Measurements from ENCODE around the gene PPP1R9A. TPM values are rescaled to one million over a fixed set of nuclear protein-coding genes. Genes with fewer than 3 reads are reported as not detected.

The PPP1R9A gene
- polyA plus RNA-seq, 1 donor (not counting 4 experiments of a cell fraction or from before 2014, with no cell fraction given): 0.01 TPM

DNA sequence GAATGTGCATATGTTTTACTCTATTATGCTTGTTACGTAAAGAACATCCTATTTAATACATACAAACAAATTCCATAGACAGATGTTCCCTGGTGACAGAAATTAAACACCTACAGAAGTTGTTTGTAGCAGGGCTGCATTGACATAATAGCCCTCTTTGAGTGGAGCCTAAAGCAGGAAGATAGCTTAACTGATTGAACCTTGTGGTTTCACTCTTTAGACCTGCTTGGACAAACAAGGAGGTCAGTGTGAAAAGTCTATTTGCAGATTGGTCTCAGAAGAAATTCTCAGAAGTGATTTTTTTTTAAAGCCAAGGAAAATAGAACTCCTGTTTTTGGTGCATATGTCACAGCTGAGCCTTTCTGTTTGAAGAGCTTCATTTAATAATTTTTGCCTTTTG, 121.3 kb downstream of the PPP1R9A start:
- Histone ChIP-seq H3K27ac (ENCODE audit: control insufficient read depth, insufficient read depth, low read length) (no peak overlapping the region), H3K4me1 (ENCODE audit: control insufficient read depth, extremely low read depth, insufficient read depth, low read length) (no peaks in the 10 kb centered on the region), H3K9ac (ENCODE audit: control insufficient read depth, extremely low read depth, insufficient read depth, low read length) (no peak overlapping the region), H3K9me1 (ENCODE audit: control insufficient read depth, extremely low read depth, insufficient read depth, low read length) (no peaks in the 10 kb centered on the region), H4K20me1 (ENCODE audit: control insufficient read depth, extremely low read depth, insufficient read depth, low read length) (no peaks in the 10 kb centered on the region), H3K27me3 (ENCODE audit: control insufficient read depth, extremely low read depth, insufficient read depth, low read length) (no peaks in the 10 kb centered on the region), H3K79me2 (ENCODE audit: control insufficient read depth, insufficient read depth, low read length) (no peaks in the 10 kb centered on the region), H3K36me3 (ENCODE audit: control insufficient read depth in 2 of 2, extremely low read depth in 1 of 2, insufficient read depth in 2 of 2, low read length in 2 of 2) (no peaks in the 10 kb centered on the region), H3K9me3 (ENCODE audit: control insufficient read depth, low read depth, low read length) (no peaks in the 10 kb centered on the region), H3K4me2 (ENCODE audit: control insufficient read depth, extremely low read depth, insufficient read depth, low read depth, low read length) (no peak overlapping the region), H3K4me3 (ENCODE audit: control insufficient read depth in 2 of 3, extremely low read depth in 1 of 3, insufficient read depth in 2 of 3, low read depth in 1 of 3, low read length in 3 of 3) (no peak overlapping the region), H2AFZ (ENCODE audit: control insufficient read depth, low read length) (no peak overlapping the region)
- DNase-seq (ENCODE audit: low read depth, low spot score): no peak
- no peak for TF ChIP-seq EZH2 (IDR thresholded peaks at IDR 0.05; ENCODE audit: low read length)
- TF ChIP-seq, protein P1, sequence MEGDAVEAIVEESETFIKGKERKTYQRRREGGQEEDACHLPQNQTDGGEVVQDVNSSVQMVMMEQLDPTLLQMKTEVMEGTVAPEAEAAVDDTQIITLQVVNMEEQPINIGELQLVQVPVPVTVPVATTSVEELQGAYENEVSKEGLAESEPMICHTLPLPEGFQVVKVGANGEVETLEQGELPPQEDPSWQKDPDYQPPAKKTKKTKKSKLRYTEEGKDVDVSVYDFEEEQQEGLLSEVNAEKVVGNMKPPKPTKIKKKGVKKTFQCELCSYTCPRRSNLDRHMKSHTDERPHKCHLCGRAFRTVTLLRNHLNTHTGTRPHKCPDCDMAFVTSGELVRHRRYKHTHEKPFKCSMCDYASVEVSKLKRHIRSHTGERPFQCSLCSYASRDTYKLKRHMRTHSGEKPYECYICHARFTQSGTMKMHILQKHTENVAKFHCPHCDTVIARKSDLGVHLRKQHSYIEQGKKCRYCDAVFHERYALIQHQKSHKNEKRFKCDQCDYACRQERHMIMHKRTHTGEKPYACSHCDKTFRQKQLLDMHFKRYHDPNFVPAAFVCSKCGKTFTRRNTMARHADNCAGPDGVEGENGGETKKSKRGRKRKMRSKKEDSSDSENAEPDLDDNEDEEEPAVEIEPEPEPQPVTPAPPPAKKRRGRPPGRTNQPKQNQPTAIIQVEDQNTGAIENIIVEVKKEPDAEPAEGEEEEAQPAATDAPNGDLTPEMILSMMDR (optimal IDR thresholded peaks at IDR 0.05 in 1 of 3, IDR thresholded peaks at IDR 0.05 in 1 of 3, conservative IDR thresholded peaks at IDR 0.05 in 1 of 3; ENCODE audit: extremely low read depth in 1 of 3, insufficient read depth in 2 of 3, low read length in 3 of 3): no peak
- FAIRE-seq: no peak
- dilution Hi-C loops (cut with MboI; ENCODE audit: extremely low pct_ligation_motif_present, low sequenced_read_pairs): no loop called here

DNA sequence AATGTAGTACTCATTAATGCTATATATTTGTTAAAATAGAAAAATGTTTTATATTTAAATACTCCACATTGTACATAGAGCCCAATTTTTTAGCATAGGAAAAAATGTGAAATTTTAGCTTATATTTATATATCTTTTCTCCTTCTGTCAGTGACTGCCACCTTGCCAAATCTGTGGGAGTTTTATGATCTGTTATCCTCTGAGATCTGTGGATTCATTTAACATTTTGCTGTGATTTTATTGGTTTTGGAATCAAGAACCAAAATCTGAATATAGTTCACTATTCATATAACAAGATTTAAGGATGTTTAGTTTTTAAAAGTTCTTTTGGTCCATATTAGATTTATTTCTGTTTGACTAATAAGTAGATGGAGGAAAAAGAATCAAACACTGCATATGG, 127.9 kb downstream of the PPP1R9A start:
- Histone ChIP-seq H3K4me2 (ENCODE audit: control insufficient read depth, extremely low read depth, insufficient read depth, low read depth, low read length) (no peak overlapping the region), H3K27me3 (ENCODE audit: control insufficient read depth, extremely low read depth, insufficient read depth, low read length) (no peaks in the 10 kb centered on the region), H2AFZ (ENCODE audit: control insufficient read depth, low read length) (no peak overlapping the region), H3K79me2 (ENCODE audit: control insufficient read depth, insufficient read depth, low read length) (no peaks in the 10 kb centered on the region), H3K9me3 (ENCODE audit: control insufficient read depth, low read depth, low read length) (no peaks in the 10 kb centered on the region), H3K4me1 (ENCODE audit: control insufficient read depth, extremely low read depth, insufficient read depth, low read length) (no peaks in the 10 kb centered on the region), H4K20me1 (ENCODE audit: control insufficient read depth, extremely low read depth, insufficient read depth, low read length) (no peaks in the 10 kb centered on the region), H3K9me1 (ENCODE audit: control insufficient read depth, extremely low read depth, insufficient read depth, low read length) (no peaks in the 10 kb centered on the region), H3K4me3 (ENCODE audit: control insufficient read depth in 2 of 3, extremely low read depth in 1 of 3, insufficient read depth in 2 of 3, low read depth in 1 of 3, low read length in 3 of 3) (no peak overlapping the region), H3K9ac (ENCODE audit: control insufficient read depth, extremely low read depth, insufficient read depth, low read length) (no peak overlapping the region), H3K27ac (ENCODE audit: control insufficient read depth, insufficient read depth, low read length) (no peak overlapping the region), H3K36me3 (ENCODE audit: control insufficient read depth in 2 of 2, extremely low read depth in 1 of 2, insufficient read depth in 2 of 2, low read length in 2 of 2) (no peaks in the 10 kb centered on the region)
- DNase-seq (ENCODE audit: low read depth, low spot score): no peak
- dilution Hi-C loops (cut with MboI; ENCODE audit: extremely low pct_ligation_motif_present, low sequenced_read_pairs): no loop called here
- FAIRE-seq: no peak
- TF ChIP-seq, protein P1 (optimal IDR thresholded peaks at IDR 0.05 in 1 of 3, IDR thresholded peaks at IDR 0.05 in 1 of 3, conservative IDR thresholded peaks at IDR 0.05 in 1 of 3; ENCODE audit: extremely low read depth in 1 of 3, insufficient read depth in 2 of 3, low read length in 3 of 3): no peak
- no peak for TF ChIP-seq EZH2 (IDR thresholded peaks at IDR 0.05; ENCODE audit: low read length)

All from keratinocyte (primary cell).